ENCODE measurements around the gene NBPF9.
"Not testable (repeated sequence)": the region's sequence is repeated elsewhere in the genome, so short reads cannot be mapped to it uniquely, and the experiment has no call there.

Gene NBPF9

GRCh38 chr1:149015522-149015921, 87.8 kb downstream of the NBPF9 start:
- FAIRE-seq; DNase-seq (ENCODE audit: insufficient read length, low spot score): not testable (repeated sequence)

- not testable (repeated sequence) for DNase-seq (ENCODE audit: insufficient read length, low spot score); FAIRE-seq
Observed at GRCh38 chr1:149013513-149013912, 89.8 kb downstream of the NBPF9 start.

GRCh38 chr1:149012599-149012998, 90.8 kb downstream of the NBPF9 start:
- not testable (repeated sequence) for DNase-seq (ENCODE audit: insufficient read length, low spot score); FAIRE-seq

- FAIRE-seq; DNase-seq (ENCODE audit: insufficient read length, low spot score): not testable (repeated sequence)
Observed at GRCh38 chr1:149009761-149010160, 93.6 kb downstream of the NBPF9 start.

GRCh38 chr1:149008769-149009168, 94.6 kb downstream of the NBPF9 start:
- DNase-seq (ENCODE audit: insufficient read length, low spot score); FAIRE-seq: not testable (repeated sequence)

GRCh38 chr1:149008326-149008725, 95.0 kb downstream of the NBPF9 start:
- not testable (repeated sequence) for DNase-seq (ENCODE audit: insufficient read length, low spot score); FAIRE-seq
